Osteocyte (in vitro differentiated cells): Measurements from ENCODE around the gene CTBP2. TPM values are rescaled to one million over a fixed set of nuclear protein-coding genes. Genes with fewer than 3 reads are reported as not detected.

Source experiments
- DNase-seq: peaks from one replicate; pipeline ENCODE4 v3.0.0; 2021; ENCODE audit warnings: mixed read lengths; ENCODE audit not compliant: unreplicated experiment; ENCODE audit errors: extremely low spot score
- H3K27ac Mint-ChIP-seq: one replicate; pipeline ENCODE4 v1.8.0; 2021; ENCODE audit warnings: mild to moderate bottlenecking, mixed read lengths; ENCODE audit not compliant: unreplicated experiment
- H3K27me3 Mint-ChIP-seq: one replicate; pipeline ENCODE4 v1.8.0; 2021; ENCODE audit warnings: mixed read lengths; ENCODE audit not compliant: unreplicated experiment
- H3K36me3 Mint-ChIP-seq: one replicate; pipeline ENCODE4 v1.8.0; 2021; ENCODE audit warnings: mixed read lengths; ENCODE audit not compliant: unreplicated experiment
- H3K4me1 Mint-ChIP-seq: one replicate; pipeline ENCODE4 v1.8.0; 2021; ENCODE audit warnings: mixed read lengths; ENCODE audit not compliant: unreplicated experiment
- H3K4me3 Mint-ChIP-seq: one replicate; pipeline ENCODE4 v1.8.0; 2021; ENCODE audit warnings: mild to moderate bottlenecking, moderate library complexity, mixed read lengths; ENCODE audit not compliant: unreplicated experiment
- H3K9me3 Mint-ChIP-seq: one replicate; pipeline ENCODE4 v1.8.0; 2021; ENCODE audit warnings: mixed read lengths; ENCODE audit not compliant: unreplicated experiment
- CTCF ChIP-seq: fragments of 200-600 bp; sonication (generic); IDR thresholded peaks from 2 replicates; pipeline ENCODE4 v1.5.0; 2021; ENCODE audit warnings: antibody characterized with exemption, mild to moderate bottlenecking, moderate library complexity
- total RNA-seq: library from RNA; stranded (reverse); gene quantifications from 2 replicates; pipeline ENCODE4 v1.2.1, GENCODE V29; 2021

CTBP2 gene
- total RNA-seq, 1 donor from 2014 or later, result 125 TPM

GRCh38 chr10:125130260-125130659 lies 30.1 kb downstream of the CTBP2 start:
- Mint-ChIP-seq H3K27me3 (no peaks in the 10 kb centered on the region), H3K4me1 (peaks cover 43% of the 10 kb centered on the region), H3K36me3 (peaks cover 39% of the 10 kb centered on the region), H3K4me3 (no peak overlapping the region), H3K9me3 (no peaks in the 10 kb centered on the region), H3K27ac (no peak overlapping the region)
- no peak for TF ChIP-seq CTCF
- no peak for DNase-seq

- peaks cover 39% of the 10 kb centered on the region for H3K36me3 Mint-ChIP-seq
- H3K4me1 Mint-ChIP-seq, result peaks cover 49% of the 10 kb centered on the region
- H3K27ac Mint-ChIP-seq, result no peak overlapping the region
- H3K4me3 Mint-ChIP-seq, result no peak overlapping the region
- H3K9me3 Mint-ChIP-seq, result no peaks in the 10 kb centered on the region
- DNase-seq, result no peak
- TF ChIP-seq CTCF, result no peak
- no peaks in the 10 kb centered on the region for H3K27me3 Mint-ChIP-seq
Observed at GRCh38 chr10:125129076-125129458, 31.3 kb downstream of the CTBP2 start.

GRCh38 chr10:125128397-125129075 lies 31.8 kb downstream of the CTBP2 start:
- H3K9me3 Mint-ChIP-seq, result no peaks in the 10 kb centered on the region
- H3K27ac Mint-ChIP-seq, result no peak overlapping the region
- H3K36me3 Mint-ChIP-seq, result peaks cover 39% of the 10 kb centered on the region
- H3K4me3 Mint-ChIP-seq, result no peak overlapping the region
- H3K27me3 Mint-ChIP-seq, result no peaks in the 10 kb centered on the region
- peaks cover 49% of the 10 kb centered on the region for H3K4me1 Mint-ChIP-seq
- no peak for TF ChIP-seq CTCF
- no peak for DNase-seq

GRCh38 chr10:125127986-125128385 lies 32.4 kb downstream of the CTBP2 start:
- no peaks in the 10 kb centered on the region for H3K27me3 Mint-ChIP-seq
- H3K27ac Mint-ChIP-seq, result no peak overlapping the region

GRCh38 chr10:125127110-125127509 lies 33.3 kb downstream of the CTBP2 start:
- Mint-ChIP-seq H3K9me3 (no peaks in the 10 kb centered on the region), H3K27ac (no peak overlapping the region), H3K4me1 (peaks cover 57% of the 10 kb centered on the region), H3K36me3 (peaks cover 38% of the 10 kb centered on the region), H3K27me3 (no peaks in the 10 kb centered on the region), H3K4me3 (no peak overlapping the region)
- no peak for TF ChIP-seq CTCF
- DNase-seq, result no peak

More at GRCh38 chr10:125127986-125128385, 32.4 kb downstream of the CTBP2 start:
- no peak overlapping the region for H3K4me3 Mint-ChIP-seq
- peaks cover 53% of the 10 kb centered on the region for H3K4me1 Mint-ChIP-seq
- TF ChIP-seq CTCF, result no peak
- DNase-seq, result no peak
- peaks cover 37% of the 10 kb centered on the region for H3K36me3 Mint-ChIP-seq
- H3K9me3 Mint-ChIP-seq, result no peaks in the 10 kb centered on the region
